ENCODE measurements around the gene DELE1. TPM values are rescaled to one million over a fixed set of nuclear protein-coding genes. Genes with fewer than 3 reads are reported as not detected.
A peak's percentile ranks its signal among the peaks of the same experiment; 100 is the strongest.

The DELE1 gene
- total RNA-seq, 4 donors from 2014 or later, result 47.2 to 67.2 (median 49.2) TPM

DNA sequence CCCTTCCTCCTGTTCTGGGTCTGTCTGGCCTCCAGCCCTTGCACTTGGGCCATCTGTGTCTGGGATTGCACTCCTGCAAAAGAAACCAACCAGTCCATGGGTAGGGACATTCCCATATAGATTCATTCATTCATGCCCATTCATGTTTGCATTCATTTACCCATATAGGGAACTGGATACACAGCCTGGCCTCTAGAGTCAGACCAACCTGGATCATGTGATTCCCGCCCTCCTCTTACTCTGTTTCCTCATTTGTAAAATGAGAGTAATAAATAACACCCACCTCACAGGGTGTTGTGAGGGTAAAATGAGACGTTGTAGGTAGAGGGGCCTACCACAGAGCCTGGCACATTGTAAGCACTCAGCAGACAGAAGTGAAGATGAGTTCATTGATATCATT lies 25.8 kb downstream of the DELE1 start:
- WGBS, 2 donors, result 79 to 82% methylated on average over 2 of the region's 2 CpGs
- DNase-seq (ENCODE audit: low spot score in 2 of 2), result peak in 1 of 2 donors; percentile 58

DNA sequence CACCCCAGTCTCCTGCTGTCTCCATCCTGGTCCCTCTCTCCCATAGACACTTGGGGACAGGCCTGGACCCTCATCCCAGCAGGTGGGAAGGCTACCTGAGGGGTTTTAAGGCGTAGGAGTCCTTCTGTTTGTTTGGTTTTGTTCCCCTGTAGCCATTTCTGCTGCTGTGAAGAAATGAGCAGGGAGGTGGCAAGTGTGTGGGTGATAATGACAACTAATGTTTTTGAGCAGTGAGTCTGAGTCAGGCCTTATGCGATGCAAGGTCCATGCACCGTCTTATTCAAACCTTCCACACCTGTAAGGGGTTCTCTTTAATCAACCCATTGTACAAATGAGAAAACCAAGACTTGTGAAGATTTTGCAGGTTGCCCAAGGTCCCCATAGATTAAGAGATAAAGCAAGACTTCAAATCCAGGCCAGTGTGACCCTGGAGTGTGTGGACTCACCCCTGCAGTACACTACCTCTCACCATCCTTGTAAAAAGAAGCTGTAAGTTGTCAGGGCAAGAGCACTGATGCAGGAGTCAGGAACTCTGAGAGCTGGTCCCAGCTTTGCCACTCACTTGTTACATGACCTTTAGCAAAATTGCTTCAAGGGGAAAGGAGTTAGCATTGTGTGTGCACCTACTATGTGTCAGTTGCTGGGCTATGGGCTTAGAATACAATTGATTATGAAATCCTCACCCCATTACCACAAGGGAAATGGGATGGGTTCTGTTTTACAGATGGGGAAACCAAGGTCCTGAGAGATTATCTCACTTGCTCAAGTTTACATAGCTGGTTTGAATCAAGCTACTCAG lies 26.7 kb downstream of the DELE1 start:
- 90% methylated on average over 3 of the region's 3 CpGs for WGBS, 2 donors

More for the DNA sequence above, 25.8 kb downstream of the DELE1 start:
- intact Hi-C loops (cut with DNase I; ENCODE audit: low total_unique reads), result no loop called here
- no peak overlapping the region for H3K4me3 ChIP-seq (ENCODE audit: low read depth, poor library complexity, severe bottlenecking)
- TF ChIP-seq, protein P1, sequence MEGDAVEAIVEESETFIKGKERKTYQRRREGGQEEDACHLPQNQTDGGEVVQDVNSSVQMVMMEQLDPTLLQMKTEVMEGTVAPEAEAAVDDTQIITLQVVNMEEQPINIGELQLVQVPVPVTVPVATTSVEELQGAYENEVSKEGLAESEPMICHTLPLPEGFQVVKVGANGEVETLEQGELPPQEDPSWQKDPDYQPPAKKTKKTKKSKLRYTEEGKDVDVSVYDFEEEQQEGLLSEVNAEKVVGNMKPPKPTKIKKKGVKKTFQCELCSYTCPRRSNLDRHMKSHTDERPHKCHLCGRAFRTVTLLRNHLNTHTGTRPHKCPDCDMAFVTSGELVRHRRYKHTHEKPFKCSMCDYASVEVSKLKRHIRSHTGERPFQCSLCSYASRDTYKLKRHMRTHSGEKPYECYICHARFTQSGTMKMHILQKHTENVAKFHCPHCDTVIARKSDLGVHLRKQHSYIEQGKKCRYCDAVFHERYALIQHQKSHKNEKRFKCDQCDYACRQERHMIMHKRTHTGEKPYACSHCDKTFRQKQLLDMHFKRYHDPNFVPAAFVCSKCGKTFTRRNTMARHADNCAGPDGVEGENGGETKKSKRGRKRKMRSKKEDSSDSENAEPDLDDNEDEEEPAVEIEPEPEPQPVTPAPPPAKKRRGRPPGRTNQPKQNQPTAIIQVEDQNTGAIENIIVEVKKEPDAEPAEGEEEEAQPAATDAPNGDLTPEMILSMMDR (IDR thresholded peaks at IDR 0.05), result no peak
- no peak for TF ChIP-seq POLR2A (IDR thresholded peaks at IDR 0.05)

DNA sequence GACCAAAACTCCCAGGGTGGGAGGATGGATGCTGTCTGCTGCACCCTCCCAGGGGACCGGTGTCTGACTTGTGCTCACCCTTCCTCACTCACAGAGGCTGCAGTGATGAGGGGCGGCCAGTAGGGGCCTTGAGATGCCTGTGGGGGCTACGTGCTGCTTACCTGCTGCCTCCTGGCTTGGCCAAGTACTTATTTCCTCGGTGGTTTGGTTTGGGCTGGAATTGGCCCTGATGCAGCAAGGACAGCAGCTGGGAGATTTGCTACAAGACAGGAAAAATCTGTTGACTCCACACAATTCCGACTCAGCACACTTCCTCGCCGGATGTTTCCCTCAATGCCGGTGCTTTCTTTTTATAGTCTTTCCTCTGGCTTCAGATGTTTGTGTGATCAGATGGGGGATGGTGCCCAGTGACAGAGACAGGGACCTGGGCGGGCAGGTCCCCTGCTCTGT lies 27.7 kb downstream of the DELE1 start:
- DNase-seq (ENCODE audit: low spot score in 2 of 2), result peak in 1 of 2 donors; percentile 74
- intact Hi-C loops (cut with DNase I; ENCODE audit: low total_unique reads), result loop anchor here (10.0 kb wide), 1 partner anchor 67 kb away; no protein-coding TSS in a partner anchor
- 59 to 72% methylated on average over 9 of the region's 9 CpGs for WGBS, 2 donors
- no peak overlapping the region for H3K4me3 ChIP-seq (ENCODE audit: low read depth, poor library complexity, severe bottlenecking)
- TF ChIP-seq POLR2A (IDR thresholded peaks at IDR 0.05), result no peak
- TF ChIP-seq, protein P1 (IDR thresholded peaks at IDR 0.05), result no peak

More for the DNA sequence above, 26.7 kb downstream of the DELE1 start:
- peak in 1 of 2 donors; percentile 34 for DNase-seq (ENCODE audit: low spot score in 2 of 2)
- TF ChIP-seq, protein P1 (IDR thresholded peaks at IDR 0.05), result no peak
- no peak for TF ChIP-seq POLR2A (IDR thresholded peaks at IDR 0.05)
- intact Hi-C loops (cut with DNase I; ENCODE audit: low total_unique reads), result loop anchor here (10.0 kb wide), 1 partner anchor 66 kb away; no protein-coding TSS in a partner anchor
- no peak overlapping the region for H3K4me3 ChIP-seq (ENCODE audit: low read depth, poor library complexity, severe bottlenecking)

DNA sequence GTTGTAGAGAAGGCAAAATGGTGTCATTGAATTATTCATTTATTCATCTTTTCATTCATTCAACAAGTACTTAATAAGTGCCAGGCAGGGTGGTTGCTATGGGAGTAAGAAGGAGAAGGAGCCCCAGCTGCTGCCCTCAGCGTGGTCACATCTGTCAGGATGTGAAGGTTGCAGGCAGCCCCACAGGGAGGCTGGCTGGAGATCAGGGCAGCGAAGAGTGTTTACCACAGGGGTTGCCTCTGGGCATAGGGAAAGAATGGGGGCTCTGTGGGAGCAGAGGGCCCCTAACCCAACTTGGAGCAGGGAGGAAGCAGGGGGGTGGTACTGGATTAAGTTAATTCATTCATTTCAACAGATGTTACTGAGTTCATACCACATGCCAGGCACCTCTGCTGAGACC lies 28.3 kb downstream of the DELE1 start:
- H3K4me3 ChIP-seq (ENCODE audit: low read depth, poor library complexity, severe bottlenecking), result no peak overlapping the region
- DNase-seq (ENCODE audit: low spot score in 2 of 2), result peak in 1 of 2 donors; percentile 46
- TF ChIP-seq, protein P1 (IDR thresholded peaks at IDR 0.05), result no peak
- TF ChIP-seq POLR2A (IDR thresholded peaks at IDR 0.05), result no peak
- 74 to 86% methylated on average over 2 of the region's 2 CpGs for WGBS, 2 donors
- intact Hi-C loops (cut with DNase I; ENCODE audit: low total_unique reads), result loop anchor here (10.0 kb wide), 1 partner anchor 67 kb away; no protein-coding TSS in a partner anchor

DNA sequence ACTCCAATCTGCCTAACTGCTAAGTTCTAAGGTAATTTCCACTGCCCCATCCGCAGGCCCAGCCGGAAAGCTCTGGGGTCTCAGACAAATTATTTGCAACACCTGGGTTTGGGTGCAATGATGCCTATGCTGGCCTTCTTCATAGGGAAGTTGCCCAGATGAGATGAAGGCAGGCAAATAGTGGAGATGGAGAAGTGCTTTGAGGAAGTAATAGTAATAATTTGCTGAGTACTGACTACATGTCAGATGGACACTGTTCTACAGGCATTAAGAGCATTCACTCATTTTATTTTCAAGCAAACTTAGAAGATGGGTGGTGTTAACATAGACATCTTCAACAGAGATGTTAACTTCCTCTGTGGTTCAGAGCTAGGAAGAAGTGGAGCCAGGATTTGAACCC lies 30.5 kb downstream of the DELE1 start:
- intact Hi-C loops (cut with DNase I; ENCODE audit: low total_unique reads), result loop anchor here (10.0 kb wide), 1 partner anchor 69 kb away; no protein-coding TSS in a partner anchor
- 73 to 83% methylated on average over 2 of the region's 2 CpGs for WGBS, 2 donors
- TF ChIP-seq, protein P1 (IDR thresholded peaks at IDR 0.05), result no peak
- no peak for TF ChIP-seq POLR2A (IDR thresholded peaks at IDR 0.05)
- peak in 1 of 2 donors; percentile 50 for DNase-seq (ENCODE audit: low spot score in 2 of 2)
- no peak overlapping the region for H3K4me3 ChIP-seq (ENCODE audit: low read depth, poor library complexity, severe bottlenecking)

All from lower leg skin (tissue), 4 donors.